ENCODE measurements around the gene SUMO3. TPM values are rescaled to one million over a fixed set of nuclear protein-coding genes. Genes with fewer than 3 reads are reported as not detected.

Gene SUMO3
- total RNA-seq, 1 experiment from 2014 or later: 41.4 TPM

GRCh38 chr21:44813727-44814126 lies 4.1 kb downstream of the SUMO3 start:
- intact Hi-C loops (cut with micrococcal nuclease; ENCODE audit: unreplicated experiment) (no loop called here), in situ Hi-C loops (cut with HindIII; ENCODE audit: low pct_unique_long_range_greater_than_20kb, low sequenced_read_pairs) (no loop called here)
- Histone ChIP-seq H3K4me1 (ENCODE audit: control insufficient read depth, insufficient read depth, low read length) (no peaks in the 10 kb centered on the region; the same call in 1 of the 2 replicates), H3K27ac (ENCODE audit: low read length) (no peak overlapping the region), H3K27me3 (ENCODE audit: control insufficient read depth, insufficient read depth, low read length) (no peaks in the 10 kb centered on the region), H3K36me3 (ENCODE audit: control insufficient read depth, insufficient read depth, low read length) (no peaks in the 10 kb centered on the region), H3K9me3 (ENCODE audit: control insufficient read depth, insufficient read depth, low read depth, low read length) (no peaks in the 10 kb centered on the region), H3K4me3 (ENCODE audit: low read depth in 2 of 2, low read length in 2 of 2) (no peak overlapping the region)
- BruUV-seq (replicated peaks): no TSS peak
- no peak for DNase-seq (ENCODE audit: low read depth, low spot score)
- ATAC-seq: no peak
- CTCF ChIA-PET: no interaction called here
- POLR2A ChIA-PET: no interaction called here
- TF ChIP-seq REST (IDR thresholded peaks at IDR 0.05; ENCODE audit: insufficient read depth in 1 of 2, low read depth in 2 of 2, low read length in 1 of 2) (no peak), SIN3A (IDR thresholded peaks at IDR 0.05; ENCODE audit: borderline replicate concordance, insufficient read depth, low read depth, low read length) (no peak), TCF7L2 (IDR thresholded peaks at IDR 0.05; ENCODE audit: low read depth, low read length) (no peak), CTCF (IDR thresholded peaks at IDR 0.05) (no peak), POLR2AphosphoS5 (IDR thresholded peaks at IDR 0.05; ENCODE audit: low read depth, low read length) (no peak)

GRCh38 chr21:44813149-44813548 lies 4.7 kb downstream of the SUMO3 start:
- no peak for TF ChIP-seq CTCF (IDR thresholded peaks at IDR 0.05)
- TF ChIP-seq TCF7L2 (IDR thresholded peaks at IDR 0.05; ENCODE audit: low read depth, low read length): no peak
- TF ChIP-seq SIN3A (IDR thresholded peaks at IDR 0.05; ENCODE audit: borderline replicate concordance, insufficient read depth, low read depth, low read length): no peak
- no peak for TF ChIP-seq REST (IDR thresholded peaks at IDR 0.05; ENCODE audit: insufficient read depth in 1 of 2, low read depth in 2 of 2, low read length in 1 of 2)
- no peak for TF ChIP-seq POLR2AphosphoS5 (IDR thresholded peaks at IDR 0.05; ENCODE audit: low read depth, low read length)
- Histone ChIP-seq H3K27ac (ENCODE audit: low read length) (no peak overlapping the region), H3K4me3 (ENCODE audit: low read depth in 2 of 2, low read length in 2 of 2) (no peak overlapping the region), H3K4me1 (ENCODE audit: control insufficient read depth, insufficient read depth, low read length) (no peaks in the 10 kb centered on the region; the same call in 1 of the 2 replicates), H3K27me3 (ENCODE audit: control insufficient read depth, insufficient read depth, low read length) (no peaks in the 10 kb centered on the region), H3K36me3 (ENCODE audit: control insufficient read depth, insufficient read depth, low read length) (no peaks in the 10 kb centered on the region), H3K9me3 (ENCODE audit: control insufficient read depth, insufficient read depth, low read depth, low read length) (no peaks in the 10 kb centered on the region)
- no peak for DNase-seq (ENCODE audit: low read depth, low spot score)
- ATAC-seq: no peak
- intact Hi-C loops (cut with micrococcal nuclease; ENCODE audit: unreplicated experiment): no loop called here
- no TSS peak for BruUV-seq (replicated peaks)
- ChIA-PET POLR2A (no interaction called here), CTCF (no interaction called here)
- in situ Hi-C loops (cut with HindIII; ENCODE audit: low pct_unique_long_range_greater_than_20kb, low sequenced_read_pairs): no loop called here

All from Panc1 (cell line).